H9 (cell line): ENCODE results near the gene ARL6IP6. TPM values are rescaled to one million over a fixed set of nuclear protein-coding genes. Genes with fewer than 3 reads are reported as not detected.

ENCODE experiments used
- DNase-seq: peaks from one replicate; pipeline ENCODE4 v3.0.0-alpha.2; 2017
- H2AFZ ChIP-seq: one replicate; pipeline ENCODE4 v1.6.1; 2013; ENCODE audit warnings: mild to moderate bottlenecking, low read length, control low read depth, moderate library complexity
- H2AK5ac ChIP-seq: 2 replicates; pipeline ENCODE4 v1.6.1; 2013; ENCODE audit warnings: low read length, control low read depth, mixed read lengths; ENCODE audit not compliant: insufficient read length
- H2BK120ac ChIP-seq: one replicate; pipeline ENCODE4 v1.6.1; 2013; ENCODE audit warnings: low read depth, mild to moderate bottlenecking, low read length, control low read depth, inconsistent platforms; ENCODE audit not compliant: poor library complexity, severe bottlenecking
- H2BK12ac ChIP-seq: 2 replicates; pipeline ENCODE4 v1.6.1; 2013; ENCODE audit warnings: low read length, control low read depth, mixed read lengths, low read depth; ENCODE audit not compliant: insufficient read length
- H2BK15ac ChIP-seq: 2 replicates; pipeline ENCODE4 v1.6.1; 2013; ENCODE audit warnings: low read depth, low read length, control low read depth
- H2BK20ac ChIP-seq: one replicate; pipeline ENCODE4 v1.6.1; 2013; ENCODE audit warnings: low read depth, mild to moderate bottlenecking, low read length, control low read depth, inconsistent platforms; ENCODE audit not compliant: poor library complexity, severe bottlenecking
- H2BK5ac ChIP-seq: 2 replicates; pipeline ENCODE4 v1.6.1; 2013; ENCODE audit warnings: low read length, control low read depth, mixed read lengths; ENCODE audit not compliant: insufficient read length
- H3K14ac ChIP-seq: 2 replicates; pipeline ENCODE4 v1.6.1; 2013; ENCODE audit warnings: low read length, control low read depth; ENCODE audit not compliant: insufficient read depth
- H3K18ac ChIP-seq: 2 replicates; pipeline ENCODE4 v1.6.1; 2013; ENCODE audit warnings: low read depth, mild to moderate bottlenecking, mixed read lengths, low read length, control low read depth; ENCODE audit not compliant: insufficient read length
- H3K23ac ChIP-seq: 2 replicates; pipeline ENCODE4 v1.6.1; 2013; ENCODE audit warnings: low read length, control low read depth, mixed read lengths, low read depth; ENCODE audit not compliant: insufficient read length
- H3K23me2 ChIP-seq: 2 replicates; pipeline ENCODE4 v1.6.1; 2013; ENCODE audit warnings: low read depth, mild to moderate bottlenecking, mixed read lengths, low read length, control low read depth; ENCODE audit not compliant: insufficient read length, poor library complexity, severe bottlenecking
- H3K27ac ChIP-seq: 2 replicates; pipeline ENCODE4 v1.5.1; 2013; ENCODE audit warnings: low read length, control low read depth, mixed read lengths, low read depth; ENCODE audit not compliant: insufficient read length
- H3K27me3 ChIP-seq: 2 replicates; pipeline ENCODE4 v1.6.1; 2013; ENCODE audit warnings: low read length, control low read depth, inconsistent platforms; ENCODE audit not compliant: insufficient read depth
- H3K4ac ChIP-seq: 2 replicates; pipeline ENCODE4 v1.6.1; 2013; ENCODE audit warnings: low read depth, mild to moderate bottlenecking, control low read depth, inconsistent platforms, low read length, moderate library complexity
- H3K4me1 ChIP-seq: 2 replicates; pipeline ENCODE4 v1.6.1; 2013; ENCODE audit warnings: low read length, control low read depth, inconsistent platforms; ENCODE audit not compliant: insufficient read depth
- H3K4me2 ChIP-seq: 2 replicates; pipeline ENCODE4 v1.6.1; 2013; ENCODE audit warnings: low read length, control low read depth, mixed read lengths; ENCODE audit not compliant: insufficient read length, insufficient read depth
- H3K56ac ChIP-seq: 2 replicates; pipeline ENCODE4 v1.6.1; 2013; ENCODE audit warnings: low read depth, mild to moderate bottlenecking, mixed read lengths, low read length, control low read depth; ENCODE audit not compliant: insufficient read length
- H3K79me1 ChIP-seq: 2 replicates; pipeline ENCODE4 v1.6.1; 2013; ENCODE audit warnings: low read depth, mild to moderate bottlenecking, moderate library complexity, low read length, control low read depth, inconsistent platforms; ENCODE audit not compliant: insufficient read depth, poor library complexity, severe bottlenecking
- H3K79me2 ChIP-seq: 2 replicates; pipeline ENCODE4 v1.6.1; 2013; ENCODE audit warnings: low read length, control low read depth, inconsistent platforms; ENCODE audit not compliant: insufficient read depth
- H3K9ac ChIP-seq: 2 replicates; pipeline ENCODE4 v1.6.1; 2013; ENCODE audit warnings: low read length, control low read depth, mixed read lengths; ENCODE audit not compliant: insufficient read length; ENCODE audit errors: extremely low read depth
- H3K9me3 ChIP-seq: one replicate; pipeline ENCODE4 v1.6.1; 2013; ENCODE audit warnings: low read depth, low read length, inconsistent platforms; ENCODE audit not compliant: control insufficient read depth
- H3T11ph ChIP-seq: one replicate; pipeline ENCODE4 v1.6.1; 2013; ENCODE audit warnings: mild to moderate bottlenecking, low read length, control low read depth, inconsistent platforms
- H4K20me1 ChIP-seq: one replicate; pipeline ENCODE4 v1.6.1; 2013; ENCODE audit not compliant: control insufficient read depth, insufficient read length, insufficient read depth
- H4K5ac ChIP-seq: 2 replicates; pipeline ENCODE4 v1.6.1; 2013; ENCODE audit warnings: low read depth, mild to moderate bottlenecking, mixed read lengths, low read length, control low read depth; ENCODE audit not compliant: insufficient read length
- H4K8ac ChIP-seq: replicated peaks from 2 replicates; pipeline ENCODE4 v1.6.1; 2013; ENCODE audit warnings: low read length, control low read depth, mixed read lengths, low read depth; ENCODE audit not compliant: insufficient read length
- H4K91ac ChIP-seq: 2 replicates; pipeline ENCODE4 v1.6.1; 2013; ENCODE audit warnings: low read depth, mild to moderate bottlenecking, moderate library complexity, mixed read lengths, low read length, control low read depth; ENCODE audit not compliant: insufficient read length
- H3K27ac Mint-ChIP-seq, 3 experiments: 2 replicates in 2 of 3; 3 replicates in 1 of 3; pipeline ENCODE4 v1.8.0; 2020 to 2021; ENCODE audit warnings: mixed read lengths in 3 of 3, mild to moderate bottlenecking in 1 of 3, moderate library complexity in 1 of 3
- H3K27me3 Mint-ChIP-seq: 2 replicates; pipeline ENCODE4 v1.8.0; 2021; ENCODE audit warnings: low read depth, mild to moderate bottlenecking, moderate library complexity, mixed read lengths
- H3K36me3 Mint-ChIP-seq, 3 experiments: 2 replicates in 2 of 3; 3 replicates in 1 of 3; pipeline ENCODE4 v1.8.0; 2020 to 2021; ENCODE audit warnings: low read depth in 3 of 3, mixed read lengths in 3 of 3; ENCODE audit not compliant: insufficient read depth in 1 of 3
- H3K4me1 Mint-ChIP-seq, 2 experiments: 2 replicates each; pipeline ENCODE4 v1.8.0; 2020; ENCODE audit warnings: mixed read lengths in 2 of 2
- H3K4me3 Mint-ChIP-seq, 2 experiments: 2 replicates in 1 of 2; 3 replicates in 1 of 2; pipeline ENCODE4 v1.8.0; 2020 to 2021; ENCODE audit warnings: mild to moderate bottlenecking in 2 of 2, mixed read lengths in 2 of 2, moderate library complexity in 1 of 2
- H3K9me3 Mint-ChIP-seq, 2 experiments: 2 replicates in 1 of 2; 3 replicates in 1 of 2; pipeline ENCODE4 v1.8.0; 2020; ENCODE audit warnings: mild to moderate bottlenecking in 2 of 2, mixed read lengths in 2 of 2, moderate library complexity in 1 of 2
- CTCF ChIP-seq: fragments of 200-600 bp; sonication (generic); conservative IDR thresholded peaks from 3 replicates; pipeline ENCODE4 v1.8.0; 2021; ENCODE audit warnings: antibody characterized with exemption, mild to moderate bottlenecking
- WGBS: extraction: QIAGEN DNeasy Blood & Tissue Kit; methylation state at CpG from one replicate; pipeline ENCODE4 v1.1.7; 2013; ENCODE audit warnings: missing lambda C conversion rate, low lambda C conversion rate, mixed read lengths; ENCODE audit not compliant: insufficient read length; ENCODE audit errors: extremely low coverage; 5-methylcytosine and 5-hydroxymethylcytosine counted together
- total RNA-seq: library from RNA; stranded (reverse); gene quantifications from 2 replicates; pipeline ENCODE4 v1.2.1, GENCODE V29; 2021

ARL6IP6 gene
- total RNA-seq, 1 experiment from 2014 or later, result 27.3 TPM

DNA sequence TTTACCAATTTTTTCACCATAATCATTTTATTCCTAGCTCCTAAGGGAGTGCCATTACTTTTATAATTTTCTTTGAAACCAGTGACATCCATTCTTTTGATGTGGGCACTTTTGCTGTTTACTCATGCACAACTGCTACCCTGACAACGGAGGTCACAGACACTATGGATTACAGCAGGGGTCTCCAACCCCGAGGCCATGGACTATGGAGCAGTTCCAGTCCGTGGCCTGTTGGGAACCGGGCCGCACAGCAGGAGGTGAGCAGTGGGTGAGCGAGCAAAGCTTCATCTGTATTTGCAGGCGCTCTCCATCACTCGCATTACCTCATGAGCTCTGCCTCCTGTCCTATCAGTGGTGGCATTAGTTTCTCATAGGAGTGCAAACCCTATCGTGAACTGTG is 35.8 kb upstream of the ARL6IP6 start:
- no peaks in the 10 kb centered on the region for H3K23me2 ChIP-seq
- DNase-seq, result no peak
- H2BK120ac ChIP-seq, result no peak overlapping the region
- no peak overlapping the region for H2AK5ac ChIP-seq
- no peak overlapping the region for H3K9ac ChIP-seq
- no peak overlapping the region for H2BK12ac ChIP-seq
- H3K4me3 Mint-ChIP-seq, result no peak overlapping the region
- no CpG with 5 or more reads among the region's 9 CpGs for WGBS
- no peak overlapping the region for H2BK5ac ChIP-seq
- no peak overlapping the region for H3K14ac ChIP-seq
- no peak overlapping the region for H3K4me2 ChIP-seq
- no peak overlapping the region for H4K8ac ChIP-seq
- no peaks in the 10 kb centered on the region for H3K9me3 ChIP-seq
- H3K27me3 ChIP-seq, result no peaks in the 10 kb centered on the region
- H3K79me2 ChIP-seq, result no peaks in the 10 kb centered on the region; the same call in 1 of the 2 replicates
- no peak overlapping the region for H2AFZ ChIP-seq
- H4K91ac ChIP-seq, result no peak overlapping the region
- H4K20me1 ChIP-seq, result no peaks in the 10 kb centered on the region
- TF ChIP-seq CTCF, result no peak
- H3K18ac ChIP-seq, result no peak overlapping the region
- H3K27ac Mint-ChIP-seq, result no peak overlapping the region
- no peak overlapping the region for H3K23ac ChIP-seq
- no peak overlapping the region for H3K4ac ChIP-seq
- no peaks in the 10 kb centered on the region for H3K4me1 ChIP-seq
- H3K27me3 Mint-ChIP-seq, result no peaks in the 10 kb centered on the region
- no peak overlapping the region for H2BK15ac ChIP-seq
- H3K79me1 ChIP-seq, result peaks cover 3% of the 10 kb centered on the region
- H2BK20ac ChIP-seq, result no peak overlapping the region
- no peak overlapping the region for H3K56ac ChIP-seq
- no peak overlapping the region for H3K27ac ChIP-seq
- no peak overlapping the region for H3T11ph ChIP-seq
- H3K4me1 Mint-ChIP-seq, result no peaks in the 10 kb centered on the region
- H3K36me3 Mint-ChIP-seq, result peaks cover 57 to 82% (median 80%) of the 10 kb centered on the region in 3 experiments
- no peak overlapping the region for H4K5ac ChIP-seq
- H3K9me3 Mint-ChIP-seq, result peaks cover 0 to 5% of the 10 kb centered on the region in 2 experiments; a peak in 3 of 5 replicates
